ENCODE measurements around the gene PPP2R2C. TPM values are rescaled to one million over a fixed set of nuclear protein-coding genes. Genes with fewer than 3 reads are reported as not detected.

PPP2R2C gene
- total and polyA plus RNA-seq, 2 of the 4 experiments (the other 2 are of a cell fraction): 0.03 TPM; not detected in 1

DNA sequence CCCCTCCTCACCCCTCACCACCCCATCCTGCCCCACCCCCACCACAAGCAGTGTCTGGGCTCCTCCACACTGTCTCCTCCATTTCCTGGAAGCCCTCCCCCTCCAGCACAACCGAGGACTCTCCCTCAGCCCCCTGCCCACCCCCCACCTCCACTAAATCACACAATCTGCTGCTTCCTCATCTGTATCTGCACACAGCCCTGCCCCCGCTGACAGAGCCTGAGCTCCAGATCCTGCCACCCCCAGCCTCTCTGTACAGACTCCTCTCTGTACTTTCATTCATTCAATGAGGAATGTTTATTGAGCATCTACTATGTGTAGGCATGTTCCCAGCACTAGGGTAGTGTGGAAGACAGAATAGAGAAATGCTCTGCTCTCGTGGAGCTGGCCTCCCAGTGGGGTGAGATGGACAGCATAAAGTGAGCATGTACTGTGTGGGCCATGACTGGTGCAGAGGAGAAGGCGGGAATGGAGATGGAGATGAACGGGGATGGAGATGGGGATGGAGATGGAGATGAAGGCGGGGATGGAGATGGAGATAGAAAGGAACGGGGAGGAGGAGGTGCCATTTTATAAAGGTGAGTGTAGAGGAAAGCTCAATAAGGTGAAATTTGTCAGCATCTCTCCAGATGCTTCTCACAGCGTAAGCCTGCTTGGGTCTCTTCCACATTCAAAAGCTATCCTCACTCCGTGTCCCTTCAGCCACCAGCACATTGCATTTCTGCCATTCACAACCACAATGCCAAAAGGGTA, 2.5 kb upstream of the PPP2R2C start:
- intact Hi-C loops (cut with micrococcal nuclease): no loop called here
- dilution Hi-C loops (cut with HindIII; ENCODE audit: low sequenced_read_pairs, unreplicated experiment): no loop called here
- ATAC-seq (ENCODE audit: low read depth): no peak

More for the DNA sequence above, 2.5 kb upstream of the PPP2R2C start:
- Histone ChIP-seq H3K27me3 (ENCODE audit: control insufficient read depth, insufficient read depth, low read length) (peaks cover 29% of the 10 kb centered on the region), H3K9me1 (ENCODE audit: insufficient read depth, low read length) (no peaks in the 10 kb centered on the region), H3K4ac (ENCODE audit: low read depth, low read length) (no peak overlapping the region), H3K4me1 (ENCODE audit: control insufficient read depth, insufficient read depth, low read length) (no peaks in the 10 kb centered on the region), H3K9me3 (ENCODE audit: control insufficient read depth, insufficient read depth, low read length) (no peaks in the 10 kb centered on the region), H2AK9ac (replicated peaks; ENCODE audit: low read depth, low read length, poor library complexity) (no peak overlapping the region), H2BK5ac (ENCODE audit: low read depth, low read length, poor library complexity, severe bottlenecking) (no peak overlapping the region), H2BK20ac (ENCODE audit: low read depth, low read length) (no peak overlapping the region), H3K36me3 (ENCODE audit: control insufficient read depth, insufficient read depth, low read length) (no peaks in the 10 kb centered on the region), H3K9ac (ENCODE audit: low read depth, low read length) (no peak overlapping the region), H3K27ac (ENCODE audit: insufficient read depth, low read length) (no peak overlapping the region), H2BK120ac (ENCODE audit: low read depth, low read length) (no peak overlapping the region), H3K18ac (ENCODE audit: low read depth, low read length) (no peak overlapping the region), H4K8ac (ENCODE audit: low read depth in 2 of 2, low read length in 2 of 2) (no peak overlapping the region), H4K20me1 (ENCODE audit: insufficient read depth, low read length) (no peaks in the 10 kb centered on the region), H3K14ac (replicated peaks; ENCODE audit: low read depth, low read length) (no peak overlapping the region), H2BK15ac (ENCODE audit: low read depth, low read length) (no peak overlapping the region), H2AK5ac (ENCODE audit: low read depth, low read length) (no peak overlapping the region), H4K5ac (ENCODE audit: low read depth, low read length) (no peak overlapping the region), H3K4me2 (ENCODE audit: low read depth, low read length) (no peak overlapping the region), H2AFZ (replicated peaks; ENCODE audit: low read length, poor library complexity) (no peak overlapping the region), H3K79me1 (ENCODE audit: low read depth in 1 of 2, low read length in 2 of 2) (no peaks in the 10 kb centered on the region), H3K56ac (ENCODE audit: extremely low read depth, insufficient read depth, low read length) (no peak overlapping the region), H4K91ac (ENCODE audit: insufficient read depth, low read depth, low read length) (no peak overlapping the region), H3K23ac (ENCODE audit: low read depth, low read length) (no peak overlapping the region), H3K4me3 (ENCODE audit: insufficient read depth, low read depth, low read length) (no peak overlapping the region)
- BruUV-seq (replicated peaks): no TSS peak
- 53 to 100% methylated on average over 2 to 4 of the region's 9 CpGs for WGBS, 2 experiments (ENCODE audit: extremely low coverage in 2 of 2, insufficient read length in 1 of 2)
- no peak for TF ChIP-seq RFX5 (IDR thresholded peaks at IDR 0.05; ENCODE audit: low read depth, low read length)
- TF ChIP-seq, protein P1, sequence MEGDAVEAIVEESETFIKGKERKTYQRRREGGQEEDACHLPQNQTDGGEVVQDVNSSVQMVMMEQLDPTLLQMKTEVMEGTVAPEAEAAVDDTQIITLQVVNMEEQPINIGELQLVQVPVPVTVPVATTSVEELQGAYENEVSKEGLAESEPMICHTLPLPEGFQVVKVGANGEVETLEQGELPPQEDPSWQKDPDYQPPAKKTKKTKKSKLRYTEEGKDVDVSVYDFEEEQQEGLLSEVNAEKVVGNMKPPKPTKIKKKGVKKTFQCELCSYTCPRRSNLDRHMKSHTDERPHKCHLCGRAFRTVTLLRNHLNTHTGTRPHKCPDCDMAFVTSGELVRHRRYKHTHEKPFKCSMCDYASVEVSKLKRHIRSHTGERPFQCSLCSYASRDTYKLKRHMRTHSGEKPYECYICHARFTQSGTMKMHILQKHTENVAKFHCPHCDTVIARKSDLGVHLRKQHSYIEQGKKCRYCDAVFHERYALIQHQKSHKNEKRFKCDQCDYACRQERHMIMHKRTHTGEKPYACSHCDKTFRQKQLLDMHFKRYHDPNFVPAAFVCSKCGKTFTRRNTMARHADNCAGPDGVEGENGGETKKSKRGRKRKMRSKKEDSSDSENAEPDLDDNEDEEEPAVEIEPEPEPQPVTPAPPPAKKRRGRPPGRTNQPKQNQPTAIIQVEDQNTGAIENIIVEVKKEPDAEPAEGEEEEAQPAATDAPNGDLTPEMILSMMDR (conservative IDR thresholded peaks at IDR 0.05; ENCODE audit: low read depth, low read length): no peak
- no peak for TF ChIP-seq SMC3 (IDR thresholded peaks at IDR 0.05; ENCODE audit: low read depth, low read length)
- TF ChIP-seq FOS (IDR thresholded peaks at IDR 0.05; ENCODE audit: low read depth, low read length): no peak
- TF ChIP-seq MXI1 (IDR thresholded peaks at IDR 0.05; ENCODE audit: borderline replicate concordance, low read depth, low read length): no peak
- TF ChIP-seq, protein P2, sequence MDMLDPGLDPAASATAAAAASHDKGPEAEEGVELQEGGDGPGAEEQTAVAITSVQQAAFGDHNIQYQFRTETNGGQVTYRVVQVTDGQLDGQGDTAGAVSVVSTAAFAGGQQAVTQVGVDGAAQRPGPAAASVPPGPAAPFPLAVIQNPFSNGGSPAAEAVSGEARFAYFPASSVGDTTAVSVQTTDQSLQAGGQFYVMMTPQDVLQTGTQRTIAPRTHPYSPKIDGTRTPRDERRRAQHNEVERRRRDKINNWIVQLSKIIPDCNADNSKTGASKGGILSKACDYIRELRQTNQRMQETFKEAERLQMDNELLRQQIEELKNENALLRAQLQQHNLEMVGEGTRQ (IDR thresholded peaks at IDR 0.05; ENCODE audit: low read depth, low read length): no peak
- TF ChIP-seq CEBPB (IDR thresholded peaks at IDR 0.05; ENCODE audit: low read depth, low read length): no peak
- TF ChIP-seq, protein P3, sequence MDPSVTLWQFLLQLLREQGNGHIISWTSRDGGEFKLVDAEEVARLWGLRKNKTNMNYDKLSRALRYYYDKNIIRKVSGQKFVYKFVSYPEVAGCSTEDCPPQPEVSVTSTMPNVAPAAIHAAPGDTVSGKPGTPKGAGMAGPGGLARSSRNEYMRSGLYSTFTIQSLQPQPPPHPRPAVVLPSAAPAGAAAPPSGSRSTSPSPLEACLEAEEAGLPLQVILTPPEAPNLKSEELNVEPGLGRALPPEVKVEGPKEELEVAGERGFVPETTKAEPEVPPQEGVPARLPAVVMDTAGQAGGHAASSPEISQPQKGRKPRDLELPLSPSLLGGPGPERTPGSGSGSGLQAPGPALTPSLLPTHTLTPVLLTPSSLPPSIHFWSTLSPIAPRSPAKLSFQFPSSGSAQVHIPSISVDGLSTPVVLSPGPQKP (IDR thresholded peaks at IDR 0.05; ENCODE audit: borderline replicate concordance, low read depth, low read length): no peak
- TF ChIP-seq RAD21 (IDR thresholded peaks at IDR 0.05; ENCODE audit: low read length): no peak
- no peak for TF ChIP-seq BHLHE40 (IDR thresholded peaks at IDR 0.05; ENCODE audit: low read depth, low read length)
- no peak for TF ChIP-seq POLR2A (IDR thresholded peaks at IDR 0.05; ENCODE audit: low read depth, low read length)
- TF ChIP-seq MAFK (IDR thresholded peaks at IDR 0.05; ENCODE audit: low read depth, low read length): no peak
- TF ChIP-seq RCOR1 (IDR thresholded peaks at IDR 0.05; ENCODE audit: insufficient replicate concordance, low read length): no peak
- TF ChIP-seq NFE2L2 (IDR thresholded peaks at IDR 0.05; ENCODE audit: low read depth, low read length): no peak
- no peak for TF ChIP-seq MAZ (IDR thresholded peaks at IDR 0.05; ENCODE audit: borderline replicate concordance, low read depth, low read length)
- no peak for TF ChIP-seq CHD1 (IDR thresholded peaks at IDR 0.05; ENCODE audit: low read depth, low read length)
- DNase-seq: no peak
- in situ Hi-C loops (cut with MboI; ENCODE audit: low sequenced_read_pairs): no loop called here
- CTCF ChIA-PET: no interaction called here
- POLR2A ChIA-PET (ENCODE audit: unreplicated experiment): no interaction called here

Measured in IMR-90 (cell line).